HepG2 (cell line): ENCODE measurements around the gene ARHGAP4. TPM values are rescaled to one million over a fixed set of nuclear protein-coding genes. Genes with fewer than 3 reads are reported as not detected.

Experiments used
- ATAC-seq: fragments of 200-7000 bp; cut with Tn5 transposase; 3 replicates; pipeline ENCODE4 v1.9.1; 2020; ENCODE audit warnings: mild to moderate bottlenecking, moderate library complexity
- BruUV-seq: library from RNA; stranded (reverse); fragments of 400-500 nt; replicated peaks from 2 replicates; lab custom pipeline; 2021; lab: Mats Ljungman, UMichigan
- CTCF ChIA-PET: fragments of 300-600 bp; formaldehyde crosslinking; extraction: SDS; loops from one replicate; lab custom pipeline; 2021; ENCODE audit warnings: low total read pairs, inconsistent platforms, low intra/inter-chr PET ratio; lab: Yijun Ruan, JAX
- POLR2A ChIA-PET: fragments of 350-600 bp; sonication (Branson Sonifier 250); formaldehyde crosslinking; loops from one replicate; lab custom pipeline; 2020; ENCODE audit warnings: antibody characterized with exemption, inconsistent platforms; lab: Yijun Ruan, JAX
- DNase-seq: peaks from one replicate; pipeline ENCODE4 v3.0.0-alpha.2; 2015; ENCODE audit warnings: low spot score
- FAIRE-seq: peaks from 3 replicates; lab custom pipeline; 2011; peaks lifted over from hg19 to GRCh38; lab: Jason Lieb, UNC
- H2AFZ ChIP-seq: one replicate; pipeline ENCODE4 v1.6.1; 2011; ENCODE audit warnings: low read length, inconsistent platforms
- H3K27ac ChIP-seq: fragments of 300-600 bp; 3 replicates; pipeline ENCODE4 v1.8.0; 2011; ENCODE audit warnings: mixed run types, mild to moderate bottlenecking, mixed read lengths, low read length, inconsistent platforms; ENCODE audit not compliant: insufficient read depth; ENCODE audit errors: extremely low read length
- H3K27me3 ChIP-seq, 2 experiments: fragments of 200-600 bp in 1 of 2; 2 replicates in 1 of 2; 3 replicates in 1 of 2; pipeline versions ENCODE4 v1.6.0 to v1.8.0; 2011; ENCODE audit warnings: low read length in 2 of 2, mild to moderate bottlenecking in 2 of 2, moderate library complexity in 2 of 2, inconsistent platforms in 1 of 2; ENCODE audit not compliant: insufficient read depth in 2 of 2, control insufficient read depth in 1 of 2
- H3K36me3 ChIP-seq, 2 experiments: fragments of 200-600 bp in 1 of 2; replicated peaks in 1 of 2; 2 replicates in 1 of 2; 3 replicates in 1 of 2; pipeline versions ENCODE4 v1.5.1 to v1.8.0; 2011; ENCODE audit warnings: low read length in 2 of 2, inconsistent platforms in 1 of 2; ENCODE audit not compliant: insufficient read depth in 2 of 2, control insufficient read depth in 1 of 2
- H3K4me1 ChIP-seq: 2 replicates; pipeline ENCODE4 v1.5.1; 2012; ENCODE audit warnings: low read length, inconsistent platforms; ENCODE audit not compliant: insufficient read depth
- H3K4me2 ChIP-seq: 2 replicates; pipeline ENCODE4 v1.6.0; 2011; ENCODE audit warnings: low read depth, low read length, inconsistent platforms
- H3K4me3 ChIP-seq, 3 experiments: fragments of 200-600 bp in 1 of 3; sonication (generic), shearing (Covaris generic) in 1 of 3; replicated peaks in 1 of 3; 2 replicates each; pipeline ENCODE4 v1.5.1; 2011 to 2016; ENCODE audit warnings: low read length in 3 of 3, inconsistent platforms in 2 of 3, low read depth in 2 of 3, mild to moderate bottlenecking in 2 of 3, control low read depth in 1 of 3, mixed read lengths in 1 of 3; ENCODE audit not compliant: insufficient read depth in 1 of 3
- H3K79me2 ChIP-seq: one replicate; pipeline ENCODE4 v1.6.1; 2011; ENCODE audit warnings: low read length, inconsistent platforms; ENCODE audit not compliant: insufficient read depth
- H3K9ac ChIP-seq: 2 replicates; pipeline ENCODE4 v1.6.0; 2011; ENCODE audit warnings: mild to moderate bottlenecking, low read depth, low read length, inconsistent platforms; ENCODE audit not compliant: insufficient read depth
- H3K9me3 ChIP-seq: 2 replicates; pipeline ENCODE4 v1.5.1; 2012; ENCODE audit warnings: mild to moderate bottlenecking, low read length
- H4K20me1 ChIP-seq: 2 replicates; pipeline ENCODE4 v1.6.0; 2011; ENCODE audit warnings: inconsistent platforms, mild to moderate bottlenecking, low read length, moderate library complexity; ENCODE audit not compliant: insufficient read depth
- ARID4A ChIP-seq: sonication (generic); formaldehyde crosslinking; IDR thresholded peaks from 2 replicates; pipeline ENCODE4 v1.5.0; 2020; ENCODE audit warnings: mild to moderate bottlenecking, missing genetic modification reagents, borderline replicate concordance
- BRCA1 ChIP-seq: sonication (generic); formaldehyde crosslinking; IDR thresholded peaks from 2 replicates; pipeline ENCODE4 v1.4.0; 2020; ENCODE audit warnings: missing genetic modification reagents
- HMGA1 ChIP-seq: sonication (generic); formaldehyde crosslinking; conservative IDR thresholded peaks from 2 replicates; pipeline ENCODE4 v1.4.0; 2020; ENCODE audit warnings: missing genetic modification reagents
- KDM4B ChIP-seq: sonication (generic); formaldehyde crosslinking; IDR thresholded peaks from 2 replicates; pipeline ENCODE4 v1.4.0; 2020; ENCODE audit warnings: missing genetic modification reagents
- MED8 ChIP-seq: sonication (generic); formaldehyde crosslinking; IDR thresholded peaks from 2 replicates; pipeline ENCODE4 v1.8.1; 2023; ENCODE audit warnings: mild to moderate bottlenecking, missing genetic modification reagents; ENCODE audit not compliant: insufficient replicate concordance
- MIER3 ChIP-seq: IDR thresholded peaks from 2 replicates; pipeline ENCODE4 v1.6.1; 2016; ENCODE audit warnings: missing compliant biosample characterization, borderline replicate concordance
- NR2C2 ChIP-seq: sonication (generic); formaldehyde crosslinking; IDR thresholded peaks from 2 replicates; pipeline ENCODE4 v1.4.0; 2020; ENCODE audit warnings: missing genetic modification reagents, mild to moderate bottlenecking, moderate library complexity, borderline replicate concordance
- TOPORS ChIP-seq: sonication (generic); formaldehyde crosslinking; IDR thresholded peaks from 2 replicates; pipeline ENCODE4 v1.8.0; 2023; ENCODE audit warnings: mild to moderate bottlenecking, missing genetic modification reagents
- ZBTB40 ChIP-seq, 2 experiments: fragments of 450-650 bp in 1 of 2; sonication (generic) in 1 of 2; formaldehyde crosslinking in 1 of 2; IDR thresholded peaks; 2 replicates each; pipeline versions ENCODE4 v1.6.1 to v1.8.0; 2016 to 2022; ENCODE audit warnings: antibody characterized with exemption in 1 of 2, mild to moderate bottlenecking in 1 of 2, missing genetic modification reagents in 1 of 2
- ZNF160 ChIP-seq: sonication (generic); formaldehyde crosslinking; IDR thresholded peaks from 2 replicates; pipeline ENCODE4 v1.8.0; 2022; ENCODE audit warnings: mild to moderate bottlenecking, inconsistent platforms, missing genetic modification reagents
- ZNF292 ChIP-seq: sonication (generic); formaldehyde crosslinking; IDR thresholded peaks from 2 replicates; pipeline ENCODE4 v1.8.1; 2022; ENCODE audit warnings: mild to moderate bottlenecking, low read depth, missing genetic modification reagents, borderline replicate concordance
- ZNF557 ChIP-seq: sonication (generic); formaldehyde crosslinking; IDR thresholded peaks from 2 replicates; pipeline ENCODE4 v1.4.0; 2020; ENCODE audit warnings: missing genetic modification reagents
- WGBS: methylation state at CpG from one replicate; pipeline ENCODE4 v1.1.6; 2017; ENCODE audit warnings: low lambda C conversion rate; 5-methylcytosine and 5-hydroxymethylcytosine counted together
- in situ Hi-C: cut with HindIII; loops from 2 replicates; pipeline ENCODE4 v1.10.0; 2017; ENCODE audit warnings: low pct_unique_long_range_greater_than_20kb; ENCODE audit not compliant: extremely low pct_ligation_motif_present
- intact Hi-C: fragments of 100-400 bp; cut with micrococcal nuclease; formaldehyde crosslinking; loops from one replicate; pipeline ENCODE4 v1.10.0; 2022; ENCODE audit not compliant: unreplicated experiment
- polyA plus RNA-seq, 8 experiments: library from polyadenylated mRNA; depleted of rRNA in 3 of 8; stranded (reverse) in 7 of 8; unstranded in 1 of 8; fragments of >200 nt; fragmentation: Illumina TruSeq in 4 of 8; extraction: Trizol in 4 of 8; gene quantifications; 2 replicates each; pipeline versions ENCODE4 v1.2.1 to v1.2.3, GENCODE V29; 2011 to 2016; ENCODE audit warnings: low read depth in 4 of 8, missing spikeins in 1 of 8, mixed read lengths in 1 of 8; ENCODE audit not compliant: insufficient read depth in 1 of 8
- total RNA-seq, 5 experiments: library from RNA; depleted of rRNA; stranded (reverse); fragments of >200 nt; fragmentation: Illumina TruSeq; extraction: Trizol; gene quantifications; 2 replicates each; pipeline ENCODE4 v1.2.3, GENCODE V29; 2016; ENCODE audit warnings: low read depth in 1 of 5

ARHGAP4 gene
- total and polyA plus RNA-seq, 2 of the 13 experiments (the other 11 are each of a cell fraction or from before 2014, with no cell fraction given) = 0.57 to 0.64 TPM

- CTCF ChIA-PET = no interaction called here
- POLR2A ChIA-PET = no interaction called here
- H3K4me1 ChIP-seq = peaks cover 5% of the 10 kb centered on the region
- WGBS = 57% methylated on average over 4 of the region's 17 CpGs
- H3K4me2 ChIP-seq = no peak overlapping the region
- H3K27ac ChIP-seq = no peak overlapping the region
- H4K20me1 ChIP-seq = no peaks in the 10 kb centered on the region
- intact Hi-C loops (no loop called here), in situ Hi-C loops (no loop called here)
- no peak overlapping the region for H2AFZ ChIP-seq
- no peaks in the 10 kb centered on the region for H3K9me3 ChIP-seq
- DNase-seq (no peak), FAIRE-seq (no peak), ATAC-seq (no peak)
- no peaks in the 10 kb centered on the region for H3K79me2 ChIP-seq
- no peaks in the 10 kb centered on the region; a peak in 2 of 5 replicates for H3K27me3 ChIP-seq
- H3K9ac ChIP-seq = no peak overlapping the region
- H3K4me3 ChIP-seq = no peak overlapping the region
- BruUV-seq = no TSS peak
- H3K36me3 ChIP-seq = no peaks in the 10 kb centered on the region
- no peak for TF ChIP-seq NR2C2 (CRISPR knock-in tag)
- no peak for TF ChIP-seq MED8 (CRISPR knock-in tag)
- no peak for TF ChIP-seq ZNF160 (CRISPR knock-in tag)
- TF ChIP-seq MIER3 (CRISPR knock-in tag) = no peak
- TF ChIP-seq KDM4B (CRISPR knock-in tag) = no peak
- no peak for TF ChIP-seq BRCA1 (CRISPR knock-in tag)
- no peak for TF ChIP-seq ZBTB40 (IDR thresholded peaks at IDR 0.05)
- TF ChIP-seq ZBTB40 (CRISPR knock-in tag; IDR thresholded peaks at IDR 0.05) = no peak
- no peak for TF ChIP-seq ZNF292 (CRISPR knock-in tag)
- TF ChIP-seq HMGA1 (CRISPR knock-in tag) = no peak
- TF ChIP-seq ARID4A (CRISPR knock-in tag) = no peak
- TF ChIP-seq TOPORS (CRISPR knock-in tag) = no peak
- TF ChIP-seq ZNF557 (CRISPR knock-in tag) = no peak
Measured at GRCh38 chrX:153913701-153914100, 12.4 kb downstream of the ARHGAP4 start.
